Measurements from ENCODE around the gene STPG1. TPM values are rescaled to one million over a fixed set of nuclear protein-coding genes. Genes with fewer than 3 reads are reported as not detected.

The STPG1 gene
- total and polyA plus RNA-seq, 9 of the 15 experiments (the other 6 are each of a cell fraction or from before 2014, with no cell fraction given), result 5.0 to 11.9 (median 8.3) TPM

GRCh38 chr1:24323281-24323680 lies 90.3 kb downstream of the STPG1 start:
- Histone ChIP-seq H3K9me1 (ENCODE audit: control insufficient read depth, insufficient read depth, low read length) (no peaks in the 10 kb centered on the region), H3K36me3 (ENCODE audit: control insufficient read depth, insufficient read depth, low read length) (no peaks in the 10 kb centered on the region), H4K20me1 (replicated peaks; ENCODE audit: control insufficient read depth, insufficient read depth, low read length) (peaks cover 30% of the 10 kb centered on the region; the same call in 1 of the 2 replicates), H3K79me2 (ENCODE audit: control insufficient read depth, insufficient read depth, low read length) (no peaks in the 10 kb centered on the region), H3K9me3 (replicated peaks; ENCODE audit: control insufficient read depth, insufficient read depth, low read depth, low read length) (no peaks in the 10 kb centered on the region), H3K27ac (ENCODE audit: extremely low read depth, low read depth, low read length) (no peak overlapping the region), H3K27me3 (ENCODE audit: control insufficient read depth in 2 of 2, insufficient read depth in 2 of 2, low read length in 2 of 2) (peaks cover 75 to 82% of the 10 kb centered on the region in 2 experiments), H3K4me1 (replicated peaks in 1 of 2; ENCODE audit: control insufficient read depth in 2 of 2, insufficient read depth in 2 of 2, low read length in 2 of 2) (peaks cover 5 to 15% of the 10 kb centered on the region in 2 experiments; a peak in 3 of 5 replicates), H3K4me3 (no peak overlapping the region), H3K4me2 (ENCODE audit: insufficient read depth, low read length) (no peak overlapping the region), H3K9ac (ENCODE audit: insufficient read depth in 1 of 2, low read depth in 2 of 2, low read length in 2 of 2) (no peak overlapping the region), H2AFZ (ENCODE audit: low read depth, low read length) (no peak overlapping the region)
- BruUV-seq (replicated peaks), result no TSS peak
- ChIA-PET POLR2A (interaction anchor here (0.9 to 1.2 kb wide), 2 partner anchors 13 to 16 kb away, joined by 3 read pairs; no protein-coding TSS in a partner anchor), CTCF (ENCODE audit: low intra/inter-chr PET ratio) (no interaction called here)
- DNase-seq (ENCODE audit: extremely low read depth in 1 of 4, low spot score in 3 of 4) (no peak), ATAC-seq (no peak), FAIRE-seq (no peak)
- in situ Hi-C loops (cut with MboI) (no loop called here), intact Hi-C loops (cut with micrococcal nuclease) (no loop called here)
- TF ChIP-seq EZH2 (IDR thresholded peaks at IDR 0.05; ENCODE audit: borderline replicate concordance, low read depth, low read length) (0 out of 2 replicates have a peak, but pooled peaks have one; percentile 22), ZC3H11A (IDR thresholded peaks at IDR 0.05; ENCODE audit: low read depth, low read length) (no peak), C11orf30 (IDR thresholded peaks at IDR 0.05; ENCODE audit: low read depth) (peak; percentile 93), MAFG (tag; conservative IDR thresholded peaks at IDR 0.05) (peak; percentile 89), MAFK (IDR thresholded peaks at IDR 0.05; ENCODE audit: low read length) (peak; percentile 90), ZNF316 (IDR thresholded peaks at IDR 0.05) (peak; percentile 94), MAFF (IDR thresholded peaks at IDR 0.05; ENCODE audit: low read length) (peak; percentile 91), BCOR (IDR thresholded peaks at IDR 0.05) (no peak)
- TF ChIP-seq, protein P1, sequence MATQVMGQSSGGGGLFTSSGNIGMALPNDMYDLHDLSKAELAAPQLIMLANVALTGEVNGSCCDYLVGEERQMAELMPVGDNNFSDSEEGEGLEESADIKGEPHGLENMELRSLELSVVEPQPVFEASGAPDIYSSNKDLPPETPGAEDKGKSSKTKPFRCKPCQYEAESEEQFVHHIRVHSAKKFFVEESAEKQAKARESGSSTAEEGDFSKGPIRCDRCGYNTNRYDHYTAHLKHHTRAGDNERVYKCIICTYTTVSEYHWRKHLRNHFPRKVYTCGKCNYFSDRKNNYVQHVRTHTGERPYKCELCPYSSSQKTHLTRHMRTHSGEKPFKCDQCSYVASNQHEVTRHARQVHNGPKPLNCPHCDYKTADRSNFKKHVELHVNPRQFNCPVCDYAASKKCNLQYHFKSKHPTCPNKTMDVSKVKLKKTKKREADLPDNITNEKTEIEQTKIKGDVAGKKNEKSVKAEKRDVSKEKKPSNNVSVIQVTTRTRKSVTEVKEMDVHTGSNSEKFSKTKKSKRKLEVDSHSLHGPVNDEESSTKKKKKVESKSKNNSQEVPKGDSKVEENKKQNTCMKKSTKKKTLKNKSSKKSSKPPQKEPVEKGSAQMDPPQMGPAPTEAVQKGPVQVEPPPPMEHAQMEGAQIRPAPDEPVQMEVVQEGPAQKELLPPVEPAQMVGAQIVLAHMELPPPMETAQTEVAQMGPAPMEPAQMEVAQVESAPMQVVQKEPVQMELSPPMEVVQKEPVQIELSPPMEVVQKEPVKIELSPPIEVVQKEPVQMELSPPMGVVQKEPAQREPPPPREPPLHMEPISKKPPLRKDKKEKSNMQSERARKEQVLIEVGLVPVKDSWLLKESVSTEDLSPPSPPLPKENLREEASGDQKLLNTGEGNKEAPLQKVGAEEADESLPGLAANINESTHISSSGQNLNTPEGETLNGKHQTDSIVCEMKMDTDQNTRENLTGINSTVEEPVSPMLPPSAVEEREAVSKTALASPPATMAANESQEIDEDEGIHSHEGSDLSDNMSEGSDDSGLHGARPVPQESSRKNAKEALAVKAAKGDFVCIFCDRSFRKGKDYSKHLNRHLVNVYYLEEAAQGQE (IDR thresholded peaks at IDR 0.05; ENCODE audit: borderline replicate concordance), result no peak
- TF ChIP-seq, protein P1 (CRISPR knock-in tag; IDR thresholded peaks at IDR 0.05; ENCODE audit: low read depth), result no peak
- WGBS (ENCODE audit: insufficient coverage, low coverage, missing lambda C conversion rate), result 0% methylated on average over 2 of the region's 2 CpGs
